OCI-LY7 (cell line): ENCODE data around the gene DTX3. TPM values are rescaled to one million over a fixed set of nuclear protein-coding genes. Genes with fewer than 3 reads are reported as not detected.

ENCODE experiments used
- BruUV-seq: library from RNA; stranded (reverse); fragments of 400-500 nt; replicated peaks from 2 replicates; lab custom pipeline; 2021; lab: Mats Ljungman, UMichigan
- CTCF ChIA-PET: fragments of 300-600 bp; sonication (Branson Sonifier 250); formaldehyde crosslinking; loops from one replicate; lab custom pipeline; 2022; ENCODE audit warnings: antibody characterized with exemption; ENCODE audit not compliant: unreplicated experiment; lab: Charles Lee
- POLR2A ChIA-PET: fragments of 300-600 bp; sonication (Branson Sonifier 250); formaldehyde crosslinking; loops from one replicate; lab custom pipeline; 2022; ENCODE audit warnings: antibody characterized with exemption; lab: Charles Lee
- DNase-seq: peaks from one replicate; pipeline ENCODE4 v3.0.0-alpha.2; 2015; ENCODE audit warnings: low spot score
- H2AFZ ChIP-seq: fragments of 200-600 bp; sonication (generic), shearing (Covaris generic); 2 replicates; pipeline ENCODE4 v1.6.1; 2014; ENCODE audit warnings: mild to moderate bottlenecking, antibody characterized with exemption, low read length, moderate library complexity
- H3K27ac ChIP-seq: fragments of 200-600 bp; sonication (generic); 2 replicates; pipeline ENCODE4 v1.5.1; 2014; ENCODE audit warnings: mixed run types, low read depth, mild to moderate bottlenecking, moderate library complexity, low read length, inconsistent platforms; ENCODE audit not compliant: poor library complexity, severe bottlenecking
- H3K36me3 ChIP-seq: fragments of 200-600 bp; sonication (generic); 2 replicates; pipeline ENCODE4 v1.6.1; 2014; ENCODE audit warnings: mild to moderate bottlenecking, antibody characterized with exemption, low read length, moderate library complexity, mixed read lengths; ENCODE audit not compliant: insufficient read depth
- H3K4me1 ChIP-seq: fragments of 200-600 bp; sonication (generic); 2 replicates; pipeline ENCODE4 v1.5.1; 2014; ENCODE audit warnings: mild to moderate bottlenecking, low read length; ENCODE audit not compliant: insufficient read depth, poor library complexity, severe bottlenecking
- H3K4me2 ChIP-seq: fragments of 200-600 bp; sonication (generic); 2 replicates; pipeline ENCODE4 v1.6.1; 2014; ENCODE audit warnings: mild to moderate bottlenecking, low read length
- H3K4me3 ChIP-seq: fragments of 200-600 bp; sonication (generic); 2 replicates; pipeline ENCODE4 v1.5.1; 2014; ENCODE audit warnings: mild to moderate bottlenecking, low read depth, low read length; ENCODE audit not compliant: poor library complexity, severe bottlenecking
- H3K79me2 ChIP-seq: fragments of 200-600 bp; sonication (generic); 2 replicates; pipeline ENCODE4 v1.6.1; 2016; ENCODE audit warnings: low read depth, mild to moderate bottlenecking, low read length, moderate library complexity, mixed read lengths; ENCODE audit not compliant: insufficient read depth
- H3K9me2 ChIP-seq: fragments of 200-600 bp; sonication (generic); 2 replicates; pipeline ENCODE4 v1.6.1; 2016; ENCODE audit warnings: mild to moderate bottlenecking, low read length, mixed read lengths; ENCODE audit not compliant: insufficient read depth
- H3K9me3 ChIP-seq: fragments of 200-600 bp; sonication (generic); 2 replicates; pipeline ENCODE4 v1.6.1; 2014; ENCODE audit warnings: mild to moderate bottlenecking, mixed run types, low read length, mixed read lengths
- H4K20me1 ChIP-seq: fragments of 200-600 bp; sonication (generic); 2 replicates; pipeline ENCODE4 v1.6.1; 2014; ENCODE audit warnings: mild to moderate bottlenecking, antibody characterized with exemption, low read length, moderate library complexity, mixed read lengths; ENCODE audit not compliant: insufficient read depth
- CTCF ChIP-seq: fragments of 200-600 bp; sonication (generic); conservative IDR thresholded peaks from 2 replicates; pipeline ENCODE4 v1.5.1; 2014; ENCODE audit warnings: mild to moderate bottlenecking, antibody characterized with exemption, low read length, moderate library complexity, mixed read lengths
- EZH2phosphoT487 ChIP-seq: fragments of 200-600 bp; sonication (generic); IDR thresholded peaks from 2 replicates; pipeline ENCODE4 v1.6.1; 2018; ENCODE audit warnings: low read depth, borderline replicate concordance, mild to moderate bottlenecking, mixed run types, antibody characterized with exemption, low read length, moderate library complexity, mixed read lengths
- intact Hi-C: fragments of 100-400 bp; cut with micrococcal nuclease; formaldehyde crosslinking; loops from one replicate; pipeline ENCODE4 v1.10.0; 2022; ENCODE audit not compliant: unreplicated experiment
- total RNA-seq, 2 experiments: library from RNA; depleted of rRNA in 1 of 2; stranded (reverse); fragments of >200 nt in 1 of 2; shearing (Covaris generic) in 1 of 2; gene quantifications; 2 replicates each; pipeline ENCODE4 v1.2.3, GENCODE V29; 2014 to 2022

DTX3 gene
- total RNA-seq, 2 experiments from 2014 or later = not detected

GRCh38 chr12:57575771-57576612 is 28.6 kb upstream of the DTX3 start:
- intact Hi-C loops = no loop called here
- Histone ChIP-seq H3K27ac (no peak overlapping the region), H4K20me1 (no peaks in the 10 kb centered on the region), H3K4me1 (no peaks in the 10 kb centered on the region), H3K36me3 (no peaks in the 10 kb centered on the region), H2AFZ (no peak overlapping the region), H3K9me3 (no peaks in the 10 kb centered on the region), H3K4me3 (no peak overlapping the region), H3K9me2 (no peaks in the 10 kb centered on the region), H3K4me2 (no peak overlapping the region), H3K79me2 (no peaks in the 10 kb centered on the region)
- no peak for TF ChIP-seq EZH2phosphoT487
- TF ChIP-seq CTCF = no peak
- POLR2A ChIA-PET = interaction anchor here (0.7 to 0.8 kb wide), 2 partner anchors 35 to 253 kb away, joined by 3 read pairs; no protein-coding TSS in a partner anchor
- BruUV-seq = no TSS peak
- CTCF ChIA-PET = no interaction called here
- no peak for DNase-seq

- POLR2A ChIA-PET = interaction anchor here (0.7 to 0.8 kb wide), 2 partner anchors 36 to 253 kb away, joined by 3 read pairs; no protein-coding TSS in a partner anchor
- Histone ChIP-seq H3K4me3 (no peak overlapping the region), H3K27ac (no peak overlapping the region), H3K9me3 (no peaks in the 10 kb centered on the region), H3K9me2 (no peaks in the 10 kb centered on the region), H3K4me1 (no peaks in the 10 kb centered on the region), H3K79me2 (no peaks in the 10 kb centered on the region), H4K20me1 (no peaks in the 10 kb centered on the region), H2AFZ (no peak overlapping the region), H3K4me2 (no peak overlapping the region), H3K36me3 (no peaks in the 10 kb centered on the region)
- intact Hi-C loops = no loop called here
- CTCF ChIA-PET = no interaction called here
- DNase-seq = no peak
- TF ChIP-seq CTCF (no peak), EZH2phosphoT487 (no peak)
- BruUV-seq = no TSS peak
These were observed 27.9 kb upstream of the DTX3 start for GRCh38 chr12:57576613-57577160.
